SIG-M5 treated with dmso at 0.1 percent for 504 hours (cell line): ENCODE measurements around the gene TRAF7.

Experiments
- DNase-seq: peaks from one replicate; lab custom pipeline; 2025; ENCODE audit not compliant: unreplicated experiment; lab: John Stamatoyannopoulos, UW

TRAF7 gene

DNA sequence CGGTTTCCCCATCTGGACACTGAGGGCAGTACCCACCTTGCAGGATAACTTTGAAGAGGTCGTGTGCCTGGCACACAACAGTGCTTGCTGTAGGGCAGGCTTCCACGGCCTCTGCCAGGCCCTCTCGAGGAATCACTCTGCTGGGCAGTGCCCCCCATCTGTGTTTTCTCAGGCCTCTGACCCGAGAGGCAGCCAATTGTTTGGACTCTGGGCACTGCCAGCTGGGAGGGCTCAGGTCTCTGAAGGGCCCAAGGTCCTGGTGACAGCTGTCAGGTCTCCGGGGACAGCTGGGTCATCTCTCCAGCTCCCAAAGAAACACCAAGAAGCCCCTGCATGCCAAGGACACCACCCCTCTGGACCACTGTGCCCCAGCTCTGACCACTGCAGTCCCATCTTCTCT is 8.2 kb upstream of the TRAF7 start:
- no peak for DNase-seq

DNA sequence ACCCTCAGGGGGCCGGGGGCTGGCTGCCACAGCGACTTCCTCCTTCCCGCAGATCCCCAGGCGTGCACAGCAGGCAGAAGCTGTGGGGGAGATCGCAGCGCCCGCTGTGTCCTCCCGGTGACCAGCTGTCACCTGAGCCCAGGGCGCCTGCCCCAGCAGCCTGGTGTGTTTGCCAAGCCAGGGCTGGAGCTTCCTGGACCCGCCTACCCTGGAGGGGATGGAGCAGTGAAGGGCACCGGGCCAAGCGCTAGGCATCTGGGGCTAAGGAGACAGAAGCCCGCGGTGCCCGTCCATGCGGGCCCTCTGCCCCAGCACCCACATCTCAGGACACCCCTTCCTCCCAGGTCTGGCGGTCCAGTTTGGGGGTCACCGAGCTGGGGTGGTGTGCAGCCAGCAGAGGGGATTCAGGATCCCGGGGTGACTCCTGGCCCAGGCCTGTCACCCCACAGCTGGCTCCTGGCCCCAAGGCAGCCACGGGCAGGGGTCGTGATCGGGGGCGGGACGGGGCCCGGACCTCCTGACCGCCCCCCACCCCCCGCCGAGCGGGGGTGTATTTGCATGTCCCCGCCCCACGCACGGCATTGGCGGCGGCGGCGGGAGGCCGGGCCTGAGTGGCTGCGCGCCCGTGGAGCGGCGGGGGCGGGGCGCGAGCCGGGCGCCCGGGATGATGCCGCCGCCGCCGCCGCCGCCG is 7.5 kb upstream of the TRAF7 start, which contains the start of gene RAB26:
Gene RAB26, plus strand, starts transcription at position 645 of the 691 bp plus-strand sequence. CDS start 159 bp downstream, outside the sequence.
- DNase-seq, result peak; percentile 39

DNA sequence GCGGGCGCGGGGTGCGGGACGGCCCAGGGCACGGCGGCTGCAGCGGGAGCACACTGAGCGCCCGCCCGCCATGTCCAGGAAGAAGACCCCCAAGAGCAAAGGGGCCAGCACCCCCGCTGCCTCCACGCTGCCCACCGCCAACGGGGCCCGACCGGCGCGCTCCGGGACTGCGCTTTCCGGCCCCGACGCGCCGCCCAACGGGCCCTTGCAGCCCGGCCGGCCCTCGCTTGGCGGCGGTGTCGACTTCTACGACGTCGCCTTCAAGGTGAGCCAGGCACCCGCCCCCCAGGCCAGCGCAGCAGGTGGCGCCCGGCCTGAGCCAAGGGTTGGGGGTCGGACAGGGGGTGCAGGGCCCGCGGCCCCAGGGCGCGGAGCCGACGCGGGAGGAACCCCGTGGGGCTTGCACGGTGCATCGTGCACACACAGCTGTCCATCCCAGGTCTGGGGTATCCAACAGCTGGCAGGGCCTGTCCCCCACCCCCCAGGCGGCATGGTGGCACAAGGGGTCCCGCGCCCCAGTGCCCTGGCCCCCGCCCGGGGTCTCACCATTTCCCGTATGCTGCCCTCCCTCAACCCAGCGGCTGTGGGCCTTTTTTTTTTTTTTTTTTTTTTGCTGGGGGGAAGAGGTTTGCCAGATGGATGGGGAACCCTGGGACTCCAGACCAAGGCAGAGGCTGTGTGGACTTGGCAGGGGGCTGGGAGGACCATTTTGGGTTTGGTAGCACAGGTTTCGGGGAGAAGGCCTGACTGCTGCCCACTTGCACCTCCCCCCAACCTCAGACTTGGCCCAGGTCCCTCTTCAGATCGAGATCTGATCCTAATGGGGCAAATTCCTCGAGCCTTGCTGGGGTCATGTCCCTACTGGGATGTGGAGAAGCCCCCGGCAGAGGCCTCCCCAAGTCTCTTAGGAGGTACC is 6.6 kb upstream of the TRAF7 start:
- DNase-seq, result no peak

DNA sequence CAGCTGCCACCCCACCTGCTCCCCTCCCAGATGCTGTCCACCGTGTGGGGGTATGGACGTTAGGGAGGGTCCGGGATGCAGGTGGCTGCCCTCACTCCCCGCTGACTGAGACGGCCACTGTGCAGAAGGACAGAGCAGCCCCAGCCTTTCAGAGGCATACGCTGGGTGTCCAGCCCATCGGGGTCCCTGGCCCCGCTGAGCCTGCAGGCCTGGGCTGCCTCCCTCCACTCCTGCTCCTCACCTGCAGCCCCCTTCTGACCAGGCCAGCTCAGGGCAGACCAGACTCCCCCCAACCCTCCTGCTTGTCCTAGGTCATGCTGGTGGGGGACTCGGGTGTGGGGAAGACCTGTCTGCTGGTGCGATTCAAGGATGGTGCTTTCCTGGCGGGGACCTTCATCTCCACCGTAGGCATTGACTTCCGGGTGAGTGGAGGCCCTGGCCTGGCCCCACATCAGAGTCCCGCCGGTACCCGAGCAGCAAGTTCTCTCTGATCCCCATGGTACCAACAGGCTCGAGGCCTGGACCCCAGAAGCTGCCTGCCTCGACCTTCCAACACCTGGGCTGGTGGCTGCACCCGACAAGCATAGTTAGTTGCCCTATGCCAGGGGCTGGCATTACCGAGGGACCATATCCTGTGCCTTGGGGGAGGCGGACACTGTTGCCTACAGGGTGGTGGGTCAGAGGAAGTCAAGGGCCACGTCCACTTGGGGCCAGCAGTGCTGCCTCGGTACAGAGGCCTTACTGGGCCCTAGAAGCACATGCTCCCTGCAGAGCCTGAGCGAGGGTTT is 5.8 kb upstream of the TRAF7 start:
- peak; percentile 12 for DNase-seq

DNA sequence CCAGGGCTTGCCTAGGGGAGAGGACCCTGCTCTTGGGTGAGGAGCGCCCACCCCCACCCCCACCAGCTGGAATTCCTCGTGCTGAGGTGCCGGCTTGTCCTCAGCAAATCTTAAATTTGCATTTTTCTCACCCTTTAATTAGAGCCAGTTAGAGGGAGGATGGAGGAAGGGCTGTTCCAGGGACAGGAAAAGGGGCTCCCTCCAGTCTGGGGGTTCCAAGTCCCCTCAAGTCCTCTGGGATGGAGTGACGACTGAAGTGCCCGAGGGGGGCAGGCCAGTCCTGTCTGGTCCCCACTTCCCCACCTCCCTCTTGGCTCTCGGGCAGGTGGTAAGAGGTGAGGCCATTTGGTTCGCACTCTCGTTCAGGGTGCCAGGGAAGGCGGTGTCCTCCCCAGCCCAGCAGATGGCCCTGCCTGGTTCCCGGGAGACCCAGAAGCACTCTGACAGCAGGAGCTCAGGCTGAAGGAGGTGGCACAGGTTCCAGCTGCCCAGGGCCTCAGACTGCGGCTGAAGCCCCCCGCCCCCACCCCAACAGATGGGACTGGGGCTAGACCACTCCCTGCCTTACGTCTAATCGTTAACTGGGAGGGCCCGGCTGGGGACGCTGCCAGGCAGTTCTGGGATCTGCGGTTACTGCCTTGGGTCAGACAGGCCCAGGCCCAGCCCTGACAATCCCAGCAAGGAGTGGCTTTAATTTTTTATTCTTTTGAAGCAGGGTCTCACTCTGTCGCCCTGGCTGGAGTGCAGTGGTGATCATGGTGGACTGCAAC is 5.0 kb upstream of the TRAF7 start:
- peak; percentile 50 for DNase-seq

DNA sequence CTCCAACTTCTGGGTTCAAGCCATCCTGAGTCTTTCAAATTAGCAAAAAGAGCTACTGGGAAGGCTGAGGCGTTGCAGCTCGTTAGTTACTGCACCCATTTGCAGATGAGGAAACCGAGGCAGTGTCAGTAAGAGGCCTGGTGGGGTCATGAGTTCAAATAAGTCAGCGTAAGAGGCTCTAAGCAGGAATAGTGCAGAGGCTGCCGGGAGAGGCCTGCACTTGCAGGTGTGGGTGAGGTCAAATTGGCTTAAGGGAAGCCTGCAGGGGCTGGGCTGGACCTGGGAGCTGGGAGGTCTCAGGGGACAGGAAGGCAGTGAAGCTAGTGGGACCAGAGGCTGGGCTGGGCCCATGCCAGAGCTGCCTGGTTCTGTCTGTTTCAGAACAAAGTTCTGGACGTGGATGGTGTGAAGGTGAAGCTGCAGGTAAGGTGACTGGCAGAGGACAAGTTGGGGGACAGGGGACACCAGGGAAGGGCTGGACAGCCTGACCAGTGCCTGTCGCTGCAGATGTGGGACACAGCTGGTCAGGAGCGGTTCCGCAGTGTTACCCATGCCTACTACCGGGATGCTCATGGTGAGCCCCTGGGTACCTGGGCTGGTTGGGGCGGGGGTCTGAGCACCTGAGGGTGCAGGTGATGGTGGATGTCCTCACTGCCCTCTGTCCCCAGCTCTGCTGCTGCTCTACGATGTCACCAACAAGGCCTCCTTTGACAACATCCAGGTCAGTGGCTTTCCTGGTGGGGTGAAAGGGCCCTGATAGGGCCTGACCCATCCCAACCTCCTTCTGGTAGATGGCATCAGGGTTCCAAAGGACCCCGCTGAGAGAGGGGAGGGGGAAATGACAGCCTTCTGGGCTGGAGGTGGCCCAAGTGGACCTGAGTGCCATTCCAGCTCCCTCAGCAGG is 4.1 kb upstream of the TRAF7 start:
- peak; percentile 50 for DNase-seq

DNA sequence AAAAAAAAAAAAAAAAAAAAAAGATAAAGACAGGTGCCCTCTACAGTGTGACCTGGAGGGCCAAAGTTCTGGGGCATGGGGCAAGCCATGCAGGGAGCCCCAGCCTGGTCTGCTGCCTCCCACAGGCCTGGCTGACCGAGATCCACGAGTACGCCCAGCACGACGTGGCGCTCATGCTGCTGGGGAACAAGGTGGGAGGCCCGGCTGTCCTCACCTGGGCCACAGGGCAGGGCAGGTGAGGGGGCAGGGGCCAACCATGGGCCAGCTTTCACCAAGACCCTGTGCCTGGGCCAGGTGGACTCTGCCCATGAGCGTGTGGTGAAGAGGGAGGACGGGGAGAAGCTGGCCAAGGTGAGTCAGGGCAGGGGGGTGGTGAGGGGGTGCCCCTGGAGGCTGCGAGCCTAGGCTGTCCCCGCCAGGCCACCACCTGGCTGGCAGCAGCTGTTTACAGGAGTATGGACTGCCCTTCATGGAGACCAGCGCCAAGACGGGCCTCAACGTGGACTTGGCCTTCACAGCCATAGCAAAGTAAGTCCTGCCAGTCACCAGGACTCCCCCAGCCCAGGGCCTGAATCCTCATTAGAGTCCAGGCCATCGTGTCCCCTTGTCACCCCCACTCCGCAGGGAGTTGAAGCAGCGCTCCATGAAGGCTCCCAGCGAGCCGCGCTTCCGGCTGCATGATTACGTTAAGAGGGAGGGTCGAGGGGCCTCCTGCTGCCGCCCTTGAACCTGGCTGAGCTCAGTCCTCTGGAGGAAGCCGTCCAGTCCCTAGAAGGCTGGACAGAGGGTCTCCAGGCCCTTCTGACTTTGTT is 2.7 kb upstream of the TRAF7 start:
- no peak for DNase-seq

DNA sequence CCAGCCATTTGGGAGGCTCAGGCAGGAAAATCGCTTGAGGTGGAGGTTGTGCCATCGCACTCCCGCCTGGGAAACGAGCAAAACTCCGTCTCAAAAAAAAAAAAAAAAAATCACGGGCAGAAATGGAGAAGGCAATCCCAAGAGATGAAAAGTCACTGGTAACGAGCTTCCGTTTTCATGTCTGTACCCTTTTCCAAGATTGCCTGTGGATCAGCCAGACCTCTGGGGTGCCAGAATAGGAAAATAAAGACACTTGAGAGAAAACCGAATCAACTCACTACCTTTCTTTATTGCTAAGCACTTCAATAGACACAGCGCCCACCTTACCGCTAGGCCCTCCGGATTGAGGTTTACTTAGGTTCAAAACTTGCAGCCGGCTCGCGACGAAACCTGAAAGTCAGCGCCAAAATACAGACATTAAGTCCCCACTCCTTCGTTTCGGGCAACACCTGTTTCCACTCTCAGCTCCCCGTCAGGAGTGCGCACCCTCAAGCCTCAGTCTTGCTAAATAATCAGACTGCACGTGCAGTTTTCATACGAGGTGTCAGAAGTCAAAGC is 970 bp upstream of the TRAF7 start:
- no peak for DNase-seq

DNA sequence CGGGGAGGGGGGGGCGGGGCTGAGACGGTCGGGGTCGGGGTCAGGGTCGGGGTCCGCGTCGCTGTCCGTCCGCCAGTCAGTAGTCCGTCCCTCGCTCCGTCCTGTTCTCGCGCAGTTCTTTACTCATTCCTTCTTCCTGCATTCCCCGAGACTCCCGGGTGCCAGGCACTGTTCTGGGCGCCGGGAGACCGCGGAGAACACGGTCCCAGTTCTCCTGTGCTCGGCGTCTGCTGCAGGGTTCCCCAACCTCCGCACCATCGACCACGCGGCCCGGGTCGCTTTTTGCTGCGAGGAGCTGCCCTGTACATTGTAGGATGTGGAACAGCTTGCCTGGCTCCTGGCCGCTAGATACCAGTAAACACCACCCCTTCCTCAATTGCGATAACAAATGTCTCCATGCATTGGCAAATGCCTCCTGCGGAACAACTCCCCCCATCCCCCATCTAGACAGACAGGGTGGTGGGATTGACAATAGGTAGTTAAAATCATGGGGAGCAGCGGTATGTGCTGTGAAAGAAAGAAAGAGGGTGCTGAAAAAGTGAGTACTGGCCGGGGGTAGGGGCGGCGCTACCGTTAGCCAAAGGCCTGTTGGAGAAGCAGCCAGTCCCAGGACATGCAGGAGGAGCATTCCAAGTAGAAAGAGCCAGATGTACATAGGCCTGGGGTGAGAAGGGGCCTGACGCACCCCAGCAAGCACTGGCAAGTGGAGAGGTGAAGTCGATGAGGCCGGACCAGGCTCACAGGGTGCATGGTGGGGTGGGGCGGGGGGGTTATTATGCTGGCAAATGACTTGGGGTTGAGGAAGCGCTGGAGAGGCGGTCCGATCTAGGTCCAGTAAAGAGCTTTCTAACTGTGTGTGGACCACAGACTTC is 631 bp downstream of the TRAF7 start:
- peak; percentile 26 for DNase-seq

DNA sequence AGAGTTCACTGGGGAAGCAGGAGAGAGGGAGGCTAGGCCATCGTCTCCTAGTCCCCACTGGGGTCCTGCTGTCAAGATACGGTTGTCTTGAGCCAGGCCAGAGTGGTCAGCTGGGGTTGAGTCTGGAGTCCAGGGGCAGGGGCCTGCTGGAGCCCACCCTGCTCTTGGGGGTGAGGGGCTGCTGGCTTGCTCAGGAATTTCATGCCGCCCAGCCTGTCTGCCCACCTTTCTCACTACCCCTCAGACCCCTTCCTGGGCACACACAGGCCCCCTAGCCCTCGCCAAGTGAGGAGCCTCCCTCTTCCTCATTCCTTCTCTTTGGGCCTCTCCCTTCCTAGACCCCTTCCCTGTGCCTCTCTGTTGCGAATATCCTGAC is 1.3 kb downstream of the TRAF7 start:
- DNase-seq, result peak; percentile 8

DNA sequence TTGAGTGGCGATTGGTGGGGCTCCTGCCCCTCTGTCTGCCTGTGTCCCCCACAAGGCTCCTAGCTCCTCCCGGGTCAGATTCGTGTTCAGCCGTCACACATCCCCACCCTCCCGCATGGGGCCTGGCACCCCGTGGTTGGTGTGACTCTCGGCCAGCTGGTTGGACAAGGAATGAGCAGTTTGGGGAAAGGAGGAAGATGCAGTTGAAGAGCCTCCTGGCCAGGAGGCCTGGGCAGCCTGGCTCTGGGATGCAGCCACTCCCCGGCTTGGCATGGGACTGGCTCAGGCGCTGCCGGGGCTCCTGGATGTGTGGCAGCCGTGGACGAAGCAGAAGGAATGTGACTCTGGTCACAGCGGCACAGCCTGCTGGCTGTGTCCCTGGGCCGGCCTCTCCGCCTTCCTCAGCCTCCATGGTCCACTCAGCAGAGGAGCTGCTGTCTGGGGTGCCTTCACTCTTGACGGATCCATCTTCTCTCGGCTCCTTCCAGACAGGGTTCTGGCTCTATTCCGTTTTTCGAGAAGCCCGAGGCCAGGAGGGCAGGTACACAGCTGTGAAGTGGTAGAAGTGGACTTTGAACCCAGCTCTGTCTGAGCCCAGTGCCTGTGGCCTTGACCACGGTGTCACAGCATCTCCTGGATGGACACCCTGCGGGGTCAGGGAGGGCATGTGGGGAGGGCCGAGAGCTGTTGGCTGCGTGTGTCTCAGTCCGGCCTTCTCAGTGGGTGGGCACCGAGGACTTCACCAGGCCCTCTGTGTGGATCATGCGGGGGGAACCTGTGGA is 2.1 kb downstream of the TRAF7 start:
- no peak for DNase-seq

DNA sequence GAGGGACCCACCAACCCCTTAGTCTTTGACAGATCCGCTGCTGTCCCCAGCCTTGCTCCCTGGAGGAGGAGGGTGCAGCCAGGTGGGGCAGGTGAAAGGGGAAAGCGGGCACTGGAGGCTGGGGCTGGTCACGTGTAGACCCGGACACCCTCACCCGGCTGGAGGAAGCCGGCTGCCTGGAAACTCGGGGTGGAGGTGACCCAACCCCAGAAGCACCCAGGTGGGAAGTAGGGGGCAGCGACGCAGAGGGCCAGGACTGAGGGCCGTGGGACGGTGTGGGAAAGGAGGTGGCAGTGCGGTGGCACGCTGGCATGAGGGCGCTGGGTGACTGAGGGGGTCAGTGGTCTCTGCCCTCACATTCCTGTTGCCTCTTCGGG is 2.7 kb downstream of the TRAF7 start:
- DNase-seq, result no peak

DNA sequence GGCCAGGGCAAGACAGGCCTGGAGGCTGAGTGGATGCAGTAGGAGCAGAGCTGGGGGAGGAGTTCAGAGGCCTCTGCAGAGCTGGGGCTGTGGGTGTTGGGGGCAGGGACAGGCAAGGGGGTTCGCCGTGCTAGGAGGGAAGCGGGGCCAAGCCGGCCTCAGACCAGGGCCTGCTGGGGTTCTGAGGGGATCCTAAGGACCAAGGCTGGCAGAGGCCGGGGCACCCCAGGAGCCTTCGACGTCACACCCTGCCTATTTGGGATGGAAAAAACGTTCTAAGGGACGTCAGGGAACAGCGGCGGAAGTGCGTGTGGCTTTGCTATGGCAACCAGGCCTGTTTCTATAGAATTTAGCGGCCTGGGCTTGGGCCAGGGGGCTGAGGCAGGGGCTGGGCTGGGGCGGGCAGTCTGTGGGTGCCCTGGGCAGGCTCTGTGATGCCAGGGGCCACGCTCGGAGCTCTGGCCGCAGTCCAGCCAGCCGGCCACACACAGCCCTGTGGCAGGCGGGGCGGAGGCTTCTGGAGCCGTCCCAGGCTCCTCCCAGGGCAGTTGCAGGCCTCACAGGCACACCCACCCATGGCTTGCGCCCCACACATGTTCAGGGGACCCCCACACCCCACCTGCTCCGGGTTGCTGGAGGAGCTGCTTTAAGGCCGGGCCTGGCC is 3.7 kb downstream of the TRAF7 start:
- no peak for DNase-seq

DNA sequence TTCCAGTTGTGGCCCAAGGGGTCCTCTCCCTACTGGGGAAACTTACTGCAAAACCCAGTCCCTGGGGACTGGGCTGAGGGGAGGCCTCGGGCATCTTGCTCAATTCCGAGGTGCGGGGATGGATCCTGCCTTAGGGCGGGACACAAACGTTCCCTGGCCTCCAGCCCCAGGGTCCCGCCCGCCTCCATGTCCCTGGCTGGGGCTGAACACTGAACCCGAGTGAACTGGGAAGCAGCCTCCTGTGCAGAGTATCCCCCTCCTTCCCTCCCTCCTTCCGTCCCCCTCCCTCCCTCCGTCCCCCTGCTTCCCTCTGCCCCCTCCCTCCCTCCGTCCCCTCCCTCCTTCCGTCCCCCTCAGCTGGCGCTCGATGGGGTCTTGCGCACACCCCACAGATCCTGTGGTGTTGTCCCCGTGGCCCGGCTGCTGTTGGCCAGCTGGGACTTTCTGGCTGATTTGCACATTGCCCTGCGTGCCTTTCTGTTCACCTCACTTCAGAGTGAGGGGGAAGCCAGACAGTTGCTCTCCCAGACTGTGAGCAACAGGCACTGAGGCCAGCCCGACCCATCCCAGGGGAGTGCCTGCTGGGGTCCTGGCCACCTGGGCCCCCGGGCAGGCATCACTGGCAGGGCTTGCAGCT is 5.5 kb downstream of the TRAF7 start:
- DNase-seq, result no peak

DNA sequence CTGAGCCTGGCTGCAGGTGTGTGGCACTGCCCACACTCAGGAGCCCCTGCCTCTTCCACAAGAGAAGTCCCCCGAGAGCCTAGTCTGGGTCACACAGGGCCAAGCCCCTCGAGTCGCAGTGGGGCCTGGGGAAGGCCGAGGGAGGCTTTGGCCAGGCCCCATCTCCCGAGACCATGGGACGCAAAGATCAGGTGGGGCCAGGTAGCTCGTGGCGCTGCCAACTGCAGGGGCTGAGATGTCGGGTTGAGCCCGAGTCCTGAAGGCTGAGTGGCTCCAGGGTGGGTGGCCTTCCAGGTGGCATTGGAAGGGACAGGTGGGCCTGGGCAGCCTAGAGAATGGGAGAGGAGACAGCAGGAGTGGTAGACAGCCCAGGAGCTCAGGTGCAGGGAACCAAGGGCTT is 6.3 kb downstream of the TRAF7 start:
- no peak for DNase-seq

DNA sequence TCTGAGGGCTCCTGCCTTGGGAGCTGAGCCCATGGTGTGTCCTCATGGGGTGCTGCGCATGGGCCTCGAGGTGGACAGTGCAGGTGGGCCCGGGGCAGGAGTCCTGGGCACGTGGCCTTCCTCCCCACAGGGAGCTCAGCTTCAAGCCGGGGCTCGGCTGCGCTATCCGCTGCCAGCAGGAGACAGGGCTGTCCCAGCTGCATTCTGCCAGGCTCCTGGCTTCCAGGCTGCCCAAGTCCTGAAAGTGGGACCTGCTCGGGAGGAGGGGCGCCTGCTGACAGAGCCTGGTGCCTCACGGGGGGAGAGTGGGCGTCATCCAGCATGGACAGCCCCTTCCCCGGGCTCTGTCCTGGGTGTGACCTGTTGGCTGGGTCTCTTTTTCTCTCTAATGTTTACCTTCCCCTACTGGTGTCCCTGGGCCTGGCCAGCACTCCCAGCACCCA is 7.1 kb downstream of the TRAF7 start:
- DNase-seq, result no peak
